Stomach (tissue), 4 donors: Measurements from ENCODE around the gene SHC1.

Experiments used
- POLR2AphosphoS5 ChIP-seq, 3 donors: sonication (generic); formaldehyde crosslinking; IDR thresholded peaks; one replicate each; pipeline ENCODE4 v1.6.1; 2016; ENCODE audit warnings: antibody characterized with exemption in 3 of 3
- TF ChIP-seq, protein P1 (sequence below), 7 experiments: fragments of 450-650 bp in 4 of 7; fragments of 200-600 bp in 3 of 7; sonication (generic) in 3 of 7; IDR thresholded peaks; one replicate each; pipeline ENCODE4 v1.5.1; 2016 to 2019; ENCODE audit warnings: antibody characterized with exemption in 7 of 7, control low read depth in 2 of 7, mild to moderate bottlenecking in 1 of 7

- TF ChIP-seq POLR2AphosphoS5 (IDR thresholded peaks at IDR 0.05) = no peak
- TF ChIP-seq, protein P1, sequence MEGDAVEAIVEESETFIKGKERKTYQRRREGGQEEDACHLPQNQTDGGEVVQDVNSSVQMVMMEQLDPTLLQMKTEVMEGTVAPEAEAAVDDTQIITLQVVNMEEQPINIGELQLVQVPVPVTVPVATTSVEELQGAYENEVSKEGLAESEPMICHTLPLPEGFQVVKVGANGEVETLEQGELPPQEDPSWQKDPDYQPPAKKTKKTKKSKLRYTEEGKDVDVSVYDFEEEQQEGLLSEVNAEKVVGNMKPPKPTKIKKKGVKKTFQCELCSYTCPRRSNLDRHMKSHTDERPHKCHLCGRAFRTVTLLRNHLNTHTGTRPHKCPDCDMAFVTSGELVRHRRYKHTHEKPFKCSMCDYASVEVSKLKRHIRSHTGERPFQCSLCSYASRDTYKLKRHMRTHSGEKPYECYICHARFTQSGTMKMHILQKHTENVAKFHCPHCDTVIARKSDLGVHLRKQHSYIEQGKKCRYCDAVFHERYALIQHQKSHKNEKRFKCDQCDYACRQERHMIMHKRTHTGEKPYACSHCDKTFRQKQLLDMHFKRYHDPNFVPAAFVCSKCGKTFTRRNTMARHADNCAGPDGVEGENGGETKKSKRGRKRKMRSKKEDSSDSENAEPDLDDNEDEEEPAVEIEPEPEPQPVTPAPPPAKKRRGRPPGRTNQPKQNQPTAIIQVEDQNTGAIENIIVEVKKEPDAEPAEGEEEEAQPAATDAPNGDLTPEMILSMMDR (IDR thresholded peaks at IDR 0.05) = no peak
Observed at GRCh38 chr1:154945962-154946850, 24.3 kb downstream of the SHC1 start.
